A549 (cell line): ENCODE measurements around the gene C11orf68. TPM values are rescaled to one million over a fixed set of nuclear protein-coding genes. Genes with fewer than 3 reads are reported as not detected.

Source experiments
- ATAC-seq, 2 experiments: fragments of 200-7000 bp in 1 of 2; fragments of >200 bp in 1 of 2; cut with Nextera tagmentation in 1 of 2; cut with Tn5 transposase in 1 of 2; 3 replicates each; pipeline versions ENCODE4 v1.8.0 to v1.9.1; 2018 to 2020; ENCODE audit warnings: mild to moderate bottlenecking in 1 of 2, moderate library complexity in 1 of 2
- CTCF ChIA-PET: fragments of 300-600 bp; sonication (Branson Sonifier 250); formaldehyde crosslinking; extraction: SDS; loops from one replicate; lab custom pipeline; 2021; ENCODE audit warnings: antibody characterized with exemption, inconsistent platforms; lab: Yijun Ruan, JAX
- POLR2A ChIA-PET: fragments of 350-600 bp; formaldehyde crosslinking; extraction: SDS; loops from one replicate; lab custom pipeline; 2021; ENCODE audit warnings: antibody characterized with exemption, inconsistent platforms; lab: Yijun Ruan, JAX
- DNase-seq, 2 experiments: peaks; one replicate each; pipeline versions ENCODE4 v3.0.0 to v3.0.0-alpha.2; 2011 to 2016; ENCODE audit warnings: low read depth in 1 of 2, low spot score in 1 of 2
- FAIRE-seq: peaks from 2 replicates; lab custom pipeline; 2011; peaks lifted over from hg19 to GRCh38; lab: Jason Lieb, UNC
- H3K27ac ChIP-seq, 2 experiments: fragments of >200 bp; sonication (Bioruptor Twin); formaldehyde crosslinking; 3 replicates each; pipeline ENCODE4 v1.5.1; 2016 to 2017
- H3K4me1 ChIP-seq: fragments of >200 bp; sonication (Bioruptor Twin); formaldehyde crosslinking; 3 replicates; pipeline ENCODE4 v1.6.1; 2016
- H3K4me2 ChIP-seq: fragments of >200 bp; sonication (Bioruptor Twin); formaldehyde crosslinking; 3 replicates; pipeline ENCODE4 v1.6.1; 2016
- H3K4me3 ChIP-seq: fragments of >200 bp; sonication (Bioruptor Twin); formaldehyde crosslinking; 3 replicates; pipeline ENCODE4 v1.5.1; 2016
- H3K9me3 ChIP-seq: fragments of >200 bp; sonication (Bioruptor Twin); formaldehyde crosslinking; 3 replicates; pipeline ENCODE4 v1.6.1; 2016
- ATOH8 ChIP-seq: fragments of 250-450 bp; sonication (Bioruptor Pico); IDR thresholded peaks from 2 replicates; pipeline ENCODE4 v1.5.0; 2020; ENCODE audit warnings: low read depth, mild to moderate bottlenecking, moderate library complexity
- E2F6 ChIP-seq: IDR thresholded peaks from 2 replicates; pipeline ENCODE4 v1.6.1; 2012; ENCODE audit warnings: low read depth, borderline replicate concordance
- EHF ChIP-seq: fragments of 250-450 bp; sonication (Bioruptor Pico); IDR thresholded peaks from 2 replicates; pipeline ENCODE4 v1.5.0; 2020; ENCODE audit warnings: mild to moderate bottlenecking
- FOXS1 ChIP-seq: fragments of 250-450 bp; sonication (Bioruptor Pico); IDR thresholded peaks from 2 replicates; pipeline ENCODE4 v1.5.0; 2020; ENCODE audit warnings: mild to moderate bottlenecking, moderate library complexity
- HDAC2 ChIP-seq: fragments of 200-600 bp; sonication (generic); IDR thresholded peaks from 2 replicates; pipeline ENCODE4 v1.6.1; 2016
- MAX ChIP-seq: IDR thresholded peaks from 2 replicates; pipeline ENCODE4 v1.6.1; 2012
- MYC ChIP-seq: IDR thresholded peaks from 2 replicates; pipeline ENCODE4 v1.6.1; 2012; ENCODE audit warnings: mild to moderate bottlenecking, inconsistent platforms, low read length, improper control_type of control experiment, borderline replicate concordance
- NFE2L2 ChIP-seq: fragments of 150-350 bp; conservative IDR thresholded peaks from 2 replicates; pipeline ENCODE4 v1.6.1; 2014; ENCODE audit warnings: low read length
- NPAS2 ChIP-seq: fragments of 250-450 bp; sonication (Bioruptor Pico); IDR thresholded peaks from 2 replicates; pipeline ENCODE4 v1.8.0; 2022; ENCODE audit warnings: mild to moderate bottlenecking, moderate library complexity, borderline replicate concordance
- NR3C1 ChIP-seq: fragments of >200 bp; sonication (Bioruptor Twin); formaldehyde crosslinking; IDR thresholded peaks from 3 replicates; pipeline ENCODE4 v1.6.1; 2017
- REST ChIP-seq: fragments of 200-600 bp; sonication (generic); IDR thresholded peaks from 2 replicates; pipeline ENCODE4 v1.6.1; 2016; ENCODE audit warnings: antibody characterized with exemption, mild to moderate bottlenecking, moderate library complexity
- SREBF2 ChIP-seq: fragments of 450-650 bp; IDR thresholded peaks from 2 replicates; pipeline ENCODE4 v1.6.1; 2014; ENCODE audit warnings: mild to moderate bottlenecking, moderate library complexity
- ZSCAN20 ChIP-seq: fragments of 250-450 bp; sonication (Bioruptor Pico); IDR thresholded peaks from 2 replicates; pipeline ENCODE4 v1.8.0; 2022; ENCODE audit warnings: mild to moderate bottlenecking, moderate library complexity
- WGBS: methylation state at CpG from one replicate; pipeline ENCODE4 v1.1.6; 2017; ENCODE audit errors: missing lambda C conversion rate; 5-methylcytosine and 5-hydroxymethylcytosine counted together
- polyA plus RNA-seq, 4 experiments: library from polyadenylated mRNA; depleted of rRNA in 3 of 4; stranded (reverse); fragments of >200 nt; fragmentation: RNase III in 1 of 4; extraction: RNeasy Plus Mini Kit Qiagen cat#74134 plus additional on column Dnase treatment in 1 of 4; gene quantifications; 2 replicates in 3 of 4; 3 replicates in 1 of 4; pipeline ENCODE4 v1.2.3, GENCODE V29; 2011 to 2017

Gene C11orf68
- polyA plus RNA-seq, 2 of the 4 experiments (the other 2 are of a cell fraction), result 10.6 to 17.0 TPM

- peak; percentile 16; the same call in 1 of the 2 replicates for TF ChIP-seq ATOH8 (CRISPR knock-in tag)
- TF ChIP-seq ZSCAN20 (CRISPR knock-in tag), result no peak
- TF ChIP-seq, all 56 proteins: peak for 17
Observed at GRCh38 chr11:65888163-65888814, 30.6 kb downstream of the C11orf68 start, which contains the start of gene FIBP (continued).

- FAIRE-seq (no peak), DNase-seq (peak in 1 of 2 experiments; percentile 45), ATAC-seq (peak; percentile 0 to 4; a peak in 4 of 6 replicates)
- Histone ChIP-seq H3K4me1 (peaks cover 44% of the 10 kb centered on the region), H3K9me3 (no peaks in the 10 kb centered on the region), H3K27ac (peak overlapping the region; percentile 93 to 96), H3K4me3 (peak overlapping the region; percentile 72), H3K4me2 (peak overlapping the region; percentile 96)
- POLR2A ChIA-PET, result interaction anchor here (0.6 to 4.3 kb wide), 23 partner anchors 11 to 1880 kb away, joined by 3 to 36 read pairs (median 7); partner anchors contain the start of genes C11orf68, CFL1, FOSL1 and PCNX3
- TF ChIP-seq MAX, result peak; percentile 40; the same call in 1 of the 2 replicates
- TF ChIP-seq MYC, result 0 out of 2 replicates have a peak, but pooled peaks have one; percentile 36
- TF ChIP-seq NFE2L2, result no peak
- TF ChIP-seq E2F6, result 0 out of 2 replicates have a peak, but pooled peaks have one; percentile 15
- 0% methylated on average over 11 of the region's 23 CpGs for WGBS
- CTCF ChIA-PET, result interaction anchor here (0.6 to 20.5 kb wide), 33 partner anchors 10 to 228 kb away, joined by 3 to 618 read pairs (median 5); partner anchors contain the start of genes C11orf68, CFL1, CTSW and DRAP1
Observed at GRCh38 chr11:65887723-65888162, 31.1 kb downstream of the C11orf68 start.

GRCh38 chr11:65886826-65887722 lies 31.8 kb downstream of the C11orf68 start:
- Histone ChIP-seq H3K9me3 (no peaks in the 10 kb centered on the region), H3K4me1 (peaks cover 37% of the 10 kb centered on the region), H3K4me2 (peak overlapping the region; percentile 96), H3K4me3 (peak overlapping the region; percentile 72), H3K27ac (peak overlapping the region; percentile 93 to 96)
- DNase-seq (no peak), FAIRE-seq (no peak), ATAC-seq (no peak)
- TF ChIP-seq NPAS2 (no peak), NR3C1 (no peak), HDAC2 (no peak), ATOH8 (CRISPR knock-in tag) (no peak), SREBF2 (no peak), REST (no peak), FOXS1 (CRISPR knock-in tag) (no peak), EHF (CRISPR knock-in tag) (no peak)
- ChIA-PET POLR2A (interaction anchor here (0.6 to 1.8 kb wide), 3 partner anchors 60 to 167 kb away, joined by 3 to 6 read pairs (median 3); partner anchors contain the start of gene RNASEH2C), CTCF (interaction anchor here (0.6 to 20.5 kb wide), 20 partner anchors 9 to 181 kb away, joined by 3 to 618 read pairs (median 17); partner anchors contain the start of genes C11orf68, CFL1, CTSW and DRAP1)
- WGBS, result 82% methylated on average over 14 of the region's 14 CpGs
